ENCODE measurements around the gene RMC1.

RMC1 gene

GRCh38 chr18:23534276-23534675 is 31.0 kb downstream of the RMC1 start:
- no peak for TF ChIP-seq CTCF (IDR thresholded peaks at IDR 0.05; ENCODE audit: low read depth, low read length)
- no peaks in the 10 kb centered on the region for H3K27me3 ChIP-seq
- no peaks in the 10 kb centered on the region for H3K9me3 ChIP-seq
- no peaks in the 10 kb centered on the region for H3K36me3 ChIP-seq
- DNase-seq: no peak
- no peak overlapping the region for H3K4me3 ChIP-seq (ENCODE audit: low read depth, low read length)
- H3K4me1 ChIP-seq: no peaks in the 10 kb centered on the region

GRCh38 chr18:23536204-23536603 is 32.9 kb downstream of the RMC1 start:
- DNase-seq: no peak
- H3K36me3 ChIP-seq: no peaks in the 10 kb centered on the region
- no peak for TF ChIP-seq CTCF (IDR thresholded peaks at IDR 0.05; ENCODE audit: low read depth, low read length)
- H3K9me3 ChIP-seq: no peaks in the 10 kb centered on the region
- no peaks in the 10 kb centered on the region for H3K27me3 ChIP-seq
- no peak overlapping the region for H3K4me3 ChIP-seq (ENCODE audit: low read depth, low read length)
- H3K4me1 ChIP-seq: no peaks in the 10 kb centered on the region

GRCh38 chr18:23537274-23537673 is 34.0 kb downstream of the RMC1 start:
- H3K4me3 ChIP-seq (ENCODE audit: low read depth, low read length): no peak overlapping the region

GRCh38 chr18:23538001-23538400 is 34.7 kb downstream of the RMC1 start:
- no peak for TF ChIP-seq CTCF (IDR thresholded peaks at IDR 0.05; ENCODE audit: low read depth, low read length)
- Histone ChIP-seq H3K4me3 (ENCODE audit: low read depth, low read length) (no peak overlapping the region), H3K36me3 (no peaks in the 10 kb centered on the region), H3K27me3 (no peaks in the 10 kb centered on the region), H3K9me3 (no peaks in the 10 kb centered on the region), H3K4me1 (no peaks in the 10 kb centered on the region)
- no peak for DNase-seq

More at GRCh38 chr18:23537274-23537673, 34.0 kb downstream of the RMC1 start:
- Histone ChIP-seq H3K27me3 (no peaks in the 10 kb centered on the region), H3K4me1 (no peaks in the 10 kb centered on the region), H3K9me3 (no peaks in the 10 kb centered on the region), H3K36me3 (no peaks in the 10 kb centered on the region)
- no peak for DNase-seq
- no peak for TF ChIP-seq CTCF (IDR thresholded peaks at IDR 0.05; ENCODE audit: low read depth, low read length)

GRCh38 chr18:23538870-23539269 is 35.6 kb downstream of the RMC1 start:
- Histone ChIP-seq H3K27me3 (no peaks in the 10 kb centered on the region), H3K36me3 (no peaks in the 10 kb centered on the region), H3K9me3 (no peaks in the 10 kb centered on the region), H3K4me3 (ENCODE audit: low read depth, low read length) (no peak overlapping the region), H3K4me1 (no peaks in the 10 kb centered on the region)
- no peak for DNase-seq
- no peak for TF ChIP-seq CTCF (IDR thresholded peaks at IDR 0.05; ENCODE audit: low read depth, low read length)

GRCh38 chr18:23539296-23539695 is 36.0 kb downstream of the RMC1 start:
- Histone ChIP-seq H3K4me3 (ENCODE audit: low read depth, low read length) (no peak overlapping the region), H3K9me3 (no peaks in the 10 kb centered on the region), H3K36me3 (no peaks in the 10 kb centered on the region), H3K27me3 (no peaks in the 10 kb centered on the region), H3K4me1 (no peaks in the 10 kb centered on the region)
- TF ChIP-seq CTCF (IDR thresholded peaks at IDR 0.05; ENCODE audit: low read depth, low read length): no peak
- no peak for DNase-seq

Measured in BE2C (cell line).